Heart left ventricle (tissue), 16 donors: ENCODE measurements around the gene OR4D1. TPM values are rescaled to one million over a fixed set of nuclear protein-coding genes. Genes with fewer than 3 reads are reported as not detected.
"Not testable (repeated sequence)": the region's sequence is repeated elsewhere in the genome, so short reads cannot be mapped to it uniquely, and the experiment has no call there.

Experiments
- ATAC-seq, 4 donors: fragments of 200-7000 bp; cut with Tn5 transposase; one replicate each; pipeline ENCODE4 v1.9.1; 2020 to 2022; ENCODE audit warnings: moderate library complexity in 4 of 4, mild to moderate bottlenecking in 3 of 4, moderate number of reproducible peaks in 1 of 4
- DNase-seq, 5 donors: peaks; one replicate each; pipeline ENCODE4 v3.0.0-alpha.2; 2020
- H3K27ac ChIP-seq, 12 donors: fragments of 200-600 bp; sonication (generic) in 4 of 12; one replicate each; pipeline versions ENCODE4 v1.5.0 to v1.8.0; 2016 to 2022; ENCODE audit warnings: mild to moderate bottlenecking in 2 of 12
- H3K27me3 ChIP-seq, 9 donors: fragments of 200-600 bp; sonication (generic) in 2 of 9; one replicate each; pipeline versions ENCODE4 v1.5.1 to v1.8.0; 2016 to 2022; ENCODE audit warnings: mild to moderate bottlenecking in 3 of 9
- H3K36me3 ChIP-seq, 9 donors: fragments of 200-600 bp; sonication (generic) in 2 of 9; one replicate each; pipeline versions ENCODE4 v1.5.0 to v1.8.0; 2018 to 2022; ENCODE audit warnings: mild to moderate bottlenecking in 2 of 9
- H3K4me1 ChIP-seq, 12 donors: fragments of 200-600 bp; sonication (generic) in 4 of 12; one replicate each; pipeline versions ENCODE4 v1.5.0 to v1.8.0; 2016 to 2022; ENCODE audit warnings: mild to moderate bottlenecking in 3 of 12
- H3K4me3 ChIP-seq, 12 donors: fragments of 200-600 bp; sonication (generic) in 4 of 12; one replicate each; pipeline versions ENCODE4 v1.5.0 to v1.8.0; 2017 to 2022; ENCODE audit warnings: mild to moderate bottlenecking in 9 of 12, moderate library complexity in 4 of 12
- H3K9me3 ChIP-seq, 12 donors: fragments of 200-600 bp; sonication (generic) in 4 of 12; one replicate each; pipeline versions ENCODE4 v1.5.0 to v1.8.0; 2016 to 2022; ENCODE audit warnings: mild to moderate bottlenecking in 1 of 12
- CTCF ChIP-seq, 12 donors: fragments of 200-600 bp; sonication (generic) in 4 of 12; IDR thresholded peaks; one replicate each; pipeline versions ENCODE4 v1.5.0 to v1.8.0; 2018 to 2022; ENCODE audit warnings: antibody characterized with exemption in 12 of 12, mild to moderate bottlenecking in 5 of 12
- POLR2A ChIP-seq, 2 donors: fragments of 450-650 bp; IDR thresholded peaks; one replicate each; pipeline ENCODE4 v1.6.1; 2017; ENCODE audit warnings: antibody characterized with exemption in 2 of 2, mild to moderate bottlenecking in 2 of 2, moderate library complexity in 2 of 2
- WGBS, 4 donors: extraction: QIAGEN DNeasy Blood & Tissue Kit in 2 of 4; methylation state at CpG; one replicate each; pipeline versions ENCODE4 v1.1.5 to v1.1.7; 2013 to 2018; 5-methylcytosine and 5-hydroxymethylcytosine counted together
- intact Hi-C, 10 donors: fragments of 100-400 bp; cut with DNase I; formaldehyde crosslinking; loops; one replicate each; pipeline versions ENCODE4 v1.11.1 to v1.14.2; 2022
- long read RNA-seq, 3 donors: library from polyadenylated mRNA; unstranded; transcript quantifications; one replicate each; pipeline ENCODE4 v2.0.0, GENCODE V29; 2020 to 2021
- polyA plus RNA-seq, 2 donors: library from polyadenylated mRNA; stranded (reverse); fragments of 200-250 nt; gene quantifications; one replicate each; pipeline ENCODE4 v1.2.3, GENCODE V29; 2013
- total RNA-seq, 9 donors: library from RNA; depleted of rRNA in 2 of 9; stranded (reverse); fragments of >200 nt in 2 of 9; fragmentation: NEBNext Ultra II Directional in 3 of 9; extraction: Animal tissue kit (Norgen Biotek cat#: 25700) in 3 of 9; gene quantifications; one replicate each; pipeline versions ENCODE4 v1.1.0 to v1.2.4, GENCODE V29; 2016 to 2023
- donor health status: ischemic (EF 13 %, LVEDD 7.1; RV severe dilation, severe dysfunction).
- donor health status: healthy with polysubstance abuse.
- donor health status: DM: no; HTN: yes; CAD: no.
- donor health status: DM: no; HTN: no; CAD: no.
- donor health status: ischemic (EF 25% LVEDD 6.9; RV normal size, moderate dysfunction).
- donor health status: ischemic (EF 25% LVEDD 5.7; RV mildly dilated, moderate dysfunction).
- donor health status: healthy.
- donor health status: DM: yes; HTN: yes; CAD: no.
- donor health status: ischemic (EF 35%, LVEDD 5.7; RV mildly dilated, moderate dysfunction).
- donor health status: nonischemic (EF 11% LVEDD 7.7; RV severe dilation, severe dysfunction).
- donor health status: DM: yes; HTN: yes; CAD: no.
- donor health status: PGD.
- donor health status: ischemic (EF 29% LVEDD 5.4; RV normal size, mild dysfunction).
- donor health status: nonischemic (EF 23%, LVEDD 6.1; RV moderate dilation, normal function).

Gene OR4D1
- total RNA-seq (not detected), polyA plus RNA-seq (not detected)
- long read RNA-seq, donor 1 = 0 reads
- long read RNA-seq, donor 2 = 0 reads
- long read RNA-seq, donor 3 = 0 reads

- Histone ChIP-seq H3K36me3 (no peaks in the 10 kb centered on the region), H3K4me3 (no peak within 1 kb of the TSS), H3K27me3 (peaks cover 0 to 28% (median 2%) of the 10 kb centered on the region in 9 donors), H3K4me1 (peaks cover 0 to 9% (median 0%) of the 10 kb centered on the region in 12 donors), H3K27ac (no peak within 1 kb of the TSS), H3K9me3 (peaks cover 0 to 40% (median 23%) of the 10 kb centered on the region in 12 donors)
- no peak for DNase-seq
- no peak for ATAC-seq
- TF ChIP-seq CTCF (IDR thresholded peaks at IDR 0.05) = no peak
- TF ChIP-seq POLR2A (IDR thresholded peaks at IDR 0.05) = no peak
- intact Hi-C loops = no loop called here
- 45 to 59% (median 52%) methylated on average over 1 of the region's 1 CpG for WGBS, 4 donors
Observed at GRCh38 chr17:58147930-58148434, at the start of gene OR4D1. TSS of gene OR4D1 (plus strand) at chr17:58148384. CDS start at chr17:58155154, 6,770 bp downstream.

- no peak for DNase-seq
- ATAC-seq = no peak
- H3K4me3 ChIP-seq = no peak overlapping the region
- no peaks in the 10 kb centered on the region for H3K4me1 ChIP-seq
- no peaks in the 10 kb centered on the region for H3K9me3 ChIP-seq
- no peak overlapping the region for H3K27ac ChIP-seq
- TF ChIP-seq CTCF (IDR thresholded peaks at IDR 0.05) (no peak), POLR2A (IDR thresholded peaks at IDR 0.05) (no peak)
- no peaks in the 10 kb centered on the region for H3K36me3 ChIP-seq
- intact Hi-C loops = no loop called here
- no peaks in the 10 kb centered on the region for H3K27me3 ChIP-seq
Observed at GRCh38 chr17:58100506-58100905, 47.7 kb upstream of the OR4D1 start.

GRCh38 chr17:58101898-58102297 lies 46.3 kb upstream of the OR4D1 start:
- H3K9me3 ChIP-seq, H3K27ac ChIP-seq, DNase-seq, H3K4me3 ChIP-seq, H3K27me3 ChIP-seq, ATAC-seq, intact Hi-C loops, H3K36me3 ChIP-seq, H3K4me1 ChIP-seq: not testable (repeated sequence)

GRCh38 chr17:58105093-58105492 lies 43.1 kb upstream of the OR4D1 start:
- no peak for ATAC-seq
- H3K4me1 ChIP-seq = no peaks in the 10 kb centered on the region
- TF ChIP-seq CTCF (IDR thresholded peaks at IDR 0.05) (no peak), POLR2A (IDR thresholded peaks at IDR 0.05) (no peak)

DNA sequence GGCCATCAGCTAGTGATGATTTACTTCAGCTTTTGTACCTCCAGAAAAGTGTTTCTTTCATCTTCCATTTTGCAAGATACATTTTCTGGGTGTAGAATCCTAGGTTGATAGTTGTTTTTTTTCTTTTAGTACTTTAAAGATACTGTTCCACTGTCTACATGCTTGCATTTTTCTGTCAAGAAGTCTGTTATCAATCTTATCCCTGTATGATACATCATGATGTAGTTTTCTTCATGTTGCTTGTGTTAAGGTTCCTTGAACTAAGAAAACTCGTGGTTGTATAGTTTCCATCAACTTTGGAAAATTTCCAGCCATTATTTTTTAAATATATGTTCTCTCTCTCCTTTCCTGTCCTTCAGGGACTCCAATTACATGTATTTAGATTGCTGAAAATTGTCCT lies 40.9 kb upstream of the OR4D1 start:
- intact Hi-C loops = no loop called here
- WGBS, 4 donors = 31 to 43% (median 37%) methylated on average over 1 of the region's 1 CpG
- H3K27me3 ChIP-seq = no peaks in the 10 kb centered on the region
- peaks cover 0 to 5% (median 0%) of the 10 kb centered on the region in 12 donors for H3K9me3 ChIP-seq
- DNase-seq (no peak), ATAC-seq (no peak)
- H3K4me1 ChIP-seq = no peaks in the 10 kb centered on the region
- no peaks in the 10 kb centered on the region for H3K36me3 ChIP-seq
- TF ChIP-seq CTCF (IDR thresholded peaks at IDR 0.05) = no peak
- no peak for TF ChIP-seq POLR2A (IDR thresholded peaks at IDR 0.05)
- H3K4me3 ChIP-seq = no peak overlapping the region
- H3K27ac ChIP-seq = no peak overlapping the region

More at GRCh38 chr17:58105093-58105492, 43.1 kb upstream of the OR4D1 start:
- intact Hi-C loops = no loop called here
- no peak for DNase-seq
- Histone ChIP-seq H3K36me3 (no peaks in the 10 kb centered on the region), H3K4me3 (no peak overlapping the region), H3K27ac (no peak overlapping the region), H3K27me3 (no peaks in the 10 kb centered on the region), H3K9me3 (peaks cover 0 to 5% (median 0%) of the 10 kb centered on the region in 12 donors)
- 86 to 100% (median 96%) methylated on average over 1 of the region's 1 CpG for whole genome bisulfite sequencing, 4 donors
